H9 (cell line): ENCODE data around the gene NUDT9. TPM values are rescaled to one million over a fixed set of nuclear protein-coding genes. Genes with fewer than 3 reads are reported as not detected.

Experiments
- DNase-seq: peaks from one replicate; pipeline ENCODE4 v3.0.0-alpha.2; 2017
- H2AFZ ChIP-seq: one replicate; pipeline ENCODE4 v1.6.1; 2013; ENCODE audit warnings: mild to moderate bottlenecking, low read length, control low read depth, moderate library complexity
- H2AK5ac ChIP-seq: 2 replicates; pipeline ENCODE4 v1.6.1; 2013; ENCODE audit warnings: low read length, control low read depth, mixed read lengths; ENCODE audit not compliant: insufficient read length
- H2BK120ac ChIP-seq: one replicate; pipeline ENCODE4 v1.6.1; 2013; ENCODE audit warnings: low read depth, mild to moderate bottlenecking, low read length, control low read depth, inconsistent platforms; ENCODE audit not compliant: poor library complexity, severe bottlenecking
- H2BK12ac ChIP-seq: 2 replicates; pipeline ENCODE4 v1.6.1; 2013; ENCODE audit warnings: low read length, control low read depth, mixed read lengths, low read depth; ENCODE audit not compliant: insufficient read length
- H2BK15ac ChIP-seq: 2 replicates; pipeline ENCODE4 v1.6.1; 2013; ENCODE audit warnings: low read depth, low read length, control low read depth
- H2BK20ac ChIP-seq: one replicate; pipeline ENCODE4 v1.6.1; 2013; ENCODE audit warnings: low read depth, mild to moderate bottlenecking, low read length, control low read depth, inconsistent platforms; ENCODE audit not compliant: poor library complexity, severe bottlenecking
- H2BK5ac ChIP-seq: 2 replicates; pipeline ENCODE4 v1.6.1; 2013; ENCODE audit warnings: low read length, control low read depth, mixed read lengths; ENCODE audit not compliant: insufficient read length
- H3K14ac ChIP-seq: 2 replicates; pipeline ENCODE4 v1.6.1; 2013; ENCODE audit warnings: low read length, control low read depth; ENCODE audit not compliant: insufficient read depth
- H3K18ac ChIP-seq: 2 replicates; pipeline ENCODE4 v1.6.1; 2013; ENCODE audit warnings: low read depth, mild to moderate bottlenecking, mixed read lengths, low read length, control low read depth; ENCODE audit not compliant: insufficient read length
- H3K23ac ChIP-seq: 2 replicates; pipeline ENCODE4 v1.6.1; 2013; ENCODE audit warnings: low read length, control low read depth, mixed read lengths, low read depth; ENCODE audit not compliant: insufficient read length
- H3K23me2 ChIP-seq: 2 replicates; pipeline ENCODE4 v1.6.1; 2013; ENCODE audit warnings: low read depth, mild to moderate bottlenecking, mixed read lengths, low read length, control low read depth; ENCODE audit not compliant: insufficient read length, poor library complexity, severe bottlenecking
- H3K27ac ChIP-seq: 2 replicates; pipeline ENCODE4 v1.5.1; 2013; ENCODE audit warnings: low read length, control low read depth, mixed read lengths, low read depth; ENCODE audit not compliant: insufficient read length
- H3K27me3 ChIP-seq: 2 replicates; pipeline ENCODE4 v1.6.1; 2013; ENCODE audit warnings: low read length, control low read depth, inconsistent platforms; ENCODE audit not compliant: insufficient read depth
- H3K4ac ChIP-seq: 2 replicates; pipeline ENCODE4 v1.6.1; 2013; ENCODE audit warnings: low read depth, mild to moderate bottlenecking, control low read depth, inconsistent platforms, low read length, moderate library complexity
- H3K4me1 ChIP-seq: 2 replicates; pipeline ENCODE4 v1.6.1; 2013; ENCODE audit warnings: low read length, control low read depth, inconsistent platforms; ENCODE audit not compliant: insufficient read depth
- H3K4me2 ChIP-seq: 2 replicates; pipeline ENCODE4 v1.6.1; 2013; ENCODE audit warnings: low read length, control low read depth, mixed read lengths; ENCODE audit not compliant: insufficient read length, insufficient read depth
- H3K56ac ChIP-seq: 2 replicates; pipeline ENCODE4 v1.6.1; 2013; ENCODE audit warnings: low read depth, mild to moderate bottlenecking, mixed read lengths, low read length, control low read depth; ENCODE audit not compliant: insufficient read length
- H3K79me1 ChIP-seq: 2 replicates; pipeline ENCODE4 v1.6.1; 2013; ENCODE audit warnings: low read depth, mild to moderate bottlenecking, moderate library complexity, low read length, control low read depth, inconsistent platforms; ENCODE audit not compliant: insufficient read depth, poor library complexity, severe bottlenecking
- H3K79me2 ChIP-seq: 2 replicates; pipeline ENCODE4 v1.6.1; 2013; ENCODE audit warnings: low read length, control low read depth, inconsistent platforms; ENCODE audit not compliant: insufficient read depth
- H3K9ac ChIP-seq: 2 replicates; pipeline ENCODE4 v1.6.1; 2013; ENCODE audit warnings: low read length, control low read depth, mixed read lengths; ENCODE audit not compliant: insufficient read length; ENCODE audit errors: extremely low read depth
- H3K9me3 ChIP-seq: one replicate; pipeline ENCODE4 v1.6.1; 2013; ENCODE audit warnings: low read depth, low read length, inconsistent platforms; ENCODE audit not compliant: control insufficient read depth
- H3T11ph ChIP-seq: one replicate; pipeline ENCODE4 v1.6.1; 2013; ENCODE audit warnings: mild to moderate bottlenecking, low read length, control low read depth, inconsistent platforms
- H4K20me1 ChIP-seq: one replicate; pipeline ENCODE4 v1.6.1; 2013; ENCODE audit not compliant: control insufficient read depth, insufficient read length, insufficient read depth
- H4K5ac ChIP-seq: 2 replicates; pipeline ENCODE4 v1.6.1; 2013; ENCODE audit warnings: low read depth, mild to moderate bottlenecking, mixed read lengths, low read length, control low read depth; ENCODE audit not compliant: insufficient read length
- H4K8ac ChIP-seq: replicated peaks from 2 replicates; pipeline ENCODE4 v1.6.1; 2013; ENCODE audit warnings: low read length, control low read depth, mixed read lengths, low read depth; ENCODE audit not compliant: insufficient read length
- H4K91ac ChIP-seq: 2 replicates; pipeline ENCODE4 v1.6.1; 2013; ENCODE audit warnings: low read depth, mild to moderate bottlenecking, moderate library complexity, mixed read lengths, low read length, control low read depth; ENCODE audit not compliant: insufficient read length
- H3K27ac Mint-ChIP-seq, 3 experiments: 2 replicates in 2 of 3; 3 replicates in 1 of 3; pipeline ENCODE4 v1.8.0; 2020 to 2021; ENCODE audit warnings: mixed read lengths in 3 of 3, mild to moderate bottlenecking in 1 of 3, moderate library complexity in 1 of 3
- H3K27me3 Mint-ChIP-seq: 2 replicates; pipeline ENCODE4 v1.8.0; 2021; ENCODE audit warnings: low read depth, mild to moderate bottlenecking, moderate library complexity, mixed read lengths
- H3K36me3 Mint-ChIP-seq, 3 experiments: 2 replicates in 2 of 3; 3 replicates in 1 of 3; pipeline ENCODE4 v1.8.0; 2020 to 2021; ENCODE audit warnings: low read depth in 3 of 3, mixed read lengths in 3 of 3; ENCODE audit not compliant: insufficient read depth in 1 of 3
- H3K4me1 Mint-ChIP-seq, 2 experiments: 2 replicates each; pipeline ENCODE4 v1.8.0; 2020; ENCODE audit warnings: mixed read lengths in 2 of 2
- H3K4me3 Mint-ChIP-seq, 2 experiments: 2 replicates in 1 of 2; 3 replicates in 1 of 2; pipeline ENCODE4 v1.8.0; 2020 to 2021; ENCODE audit warnings: mild to moderate bottlenecking in 2 of 2, mixed read lengths in 2 of 2, moderate library complexity in 1 of 2
- H3K9me3 Mint-ChIP-seq, 2 experiments: 2 replicates in 1 of 2; 3 replicates in 1 of 2; pipeline ENCODE4 v1.8.0; 2020; ENCODE audit warnings: mild to moderate bottlenecking in 2 of 2, mixed read lengths in 2 of 2, moderate library complexity in 1 of 2
- WGBS: extraction: QIAGEN DNeasy Blood & Tissue Kit; methylation state at CpG from one replicate; pipeline ENCODE4 v1.1.7; 2013; ENCODE audit warnings: missing lambda C conversion rate, low lambda C conversion rate, mixed read lengths; ENCODE audit not compliant: insufficient read length; ENCODE audit errors: extremely low coverage; 5-methylcytosine and 5-hydroxymethylcytosine counted together
- total RNA-seq: library from RNA; stranded (reverse); gene quantifications from 2 replicates; pipeline ENCODE4 v1.2.1, GENCODE V29; 2021
- TF ChIP-seq, protein P1 (sequence below): fragments of 200-600 bp; sonication (generic); conservative IDR thresholded peaks from 3 replicates; pipeline ENCODE4 v1.8.0; 2021; ENCODE audit warnings: antibody characterized with exemption, mild to moderate bottlenecking

The NUDT9 gene
- total RNA-seq, 1 experiment from 2014 or later, result 28.5 TPM

DNA sequence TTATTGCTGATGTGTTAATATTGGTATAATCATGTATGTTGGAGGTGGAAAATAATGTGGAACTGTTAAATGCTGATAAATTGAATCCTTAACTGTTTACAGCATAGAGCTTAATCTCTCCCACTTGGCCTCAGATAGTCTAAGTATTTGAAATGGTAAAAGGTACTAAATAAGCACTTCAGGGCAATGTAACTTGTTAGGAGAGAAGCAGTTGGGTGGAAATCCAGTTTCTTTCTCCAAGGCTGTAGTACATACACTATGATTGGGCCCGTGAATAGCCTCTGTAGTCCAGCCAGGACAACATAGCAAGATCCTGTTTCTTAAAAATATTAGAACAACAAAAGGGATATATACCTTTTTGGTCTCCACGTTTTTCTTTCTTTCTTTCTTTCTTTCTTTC lies 39.7 kb downstream of the NUDT9 start:
- WGBS, result no CpG with 5 or more reads among the region's 2 CpGs
- no peak overlapping the region for H4K8ac ChIP-seq
- no peaks in the 10 kb centered on the region; a peak in 1 of 5 replicates for H3K9me3 Mint-ChIP-seq

More for the DNA sequence above, 39.7 kb downstream of the NUDT9 start:
- Histone ChIP-seq H4K5ac (no peak overlapping the region), H2BK120ac (no peak overlapping the region), H2BK20ac (no peak overlapping the region), H3K9me3 (no peaks in the 10 kb centered on the region), H3K79me2 (no peaks in the 10 kb centered on the region), H3K14ac (no peak overlapping the region), H3K27me3 (no peaks in the 10 kb centered on the region), H2BK15ac (no peak overlapping the region), H3K4me1 (no peaks in the 10 kb centered on the region; the same call in 1 of the 2 replicates), H3T11ph (no peak overlapping the region), H3K27ac (no peak overlapping the region), H3K23me2 (no peaks in the 10 kb centered on the region), H4K20me1 (no peaks in the 10 kb centered on the region), H2AK5ac (no peak overlapping the region), H3K18ac (no peak overlapping the region), H3K4me2 (no peak overlapping the region), H3K9ac (no peak overlapping the region), H3K4ac (no peak overlapping the region), H3K23ac (no peak overlapping the region), H4K91ac (no peak overlapping the region), H3K56ac (no peak overlapping the region), H2BK5ac (no peak overlapping the region), H2BK12ac (no peak overlapping the region), H2AFZ (no peak overlapping the region), H3K79me1 (no peaks in the 10 kb centered on the region)
- H3K27me3 Mint-ChIP-seq, result no peaks in the 10 kb centered on the region
- H3K4me3 Mint-ChIP-seq, result no peak overlapping the region
- TF ChIP-seq, protein P1, sequence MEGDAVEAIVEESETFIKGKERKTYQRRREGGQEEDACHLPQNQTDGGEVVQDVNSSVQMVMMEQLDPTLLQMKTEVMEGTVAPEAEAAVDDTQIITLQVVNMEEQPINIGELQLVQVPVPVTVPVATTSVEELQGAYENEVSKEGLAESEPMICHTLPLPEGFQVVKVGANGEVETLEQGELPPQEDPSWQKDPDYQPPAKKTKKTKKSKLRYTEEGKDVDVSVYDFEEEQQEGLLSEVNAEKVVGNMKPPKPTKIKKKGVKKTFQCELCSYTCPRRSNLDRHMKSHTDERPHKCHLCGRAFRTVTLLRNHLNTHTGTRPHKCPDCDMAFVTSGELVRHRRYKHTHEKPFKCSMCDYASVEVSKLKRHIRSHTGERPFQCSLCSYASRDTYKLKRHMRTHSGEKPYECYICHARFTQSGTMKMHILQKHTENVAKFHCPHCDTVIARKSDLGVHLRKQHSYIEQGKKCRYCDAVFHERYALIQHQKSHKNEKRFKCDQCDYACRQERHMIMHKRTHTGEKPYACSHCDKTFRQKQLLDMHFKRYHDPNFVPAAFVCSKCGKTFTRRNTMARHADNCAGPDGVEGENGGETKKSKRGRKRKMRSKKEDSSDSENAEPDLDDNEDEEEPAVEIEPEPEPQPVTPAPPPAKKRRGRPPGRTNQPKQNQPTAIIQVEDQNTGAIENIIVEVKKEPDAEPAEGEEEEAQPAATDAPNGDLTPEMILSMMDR, result no peak
- peaks cover 11 to 21% (median 17%) of the 10 kb centered on the region in 3 experiments for H3K36me3 Mint-ChIP-seq
- DNase-seq, result no peak
- peaks cover 11 to 14% of the 10 kb centered on the region in 2 experiments for H3K4me1 Mint-ChIP-seq
- no peak overlapping the region for H3K27ac Mint-ChIP-seq
